K562 (cell line): Measurements from ENCODE around the gene DPPA2. TPM values are rescaled to one million over a fixed set of nuclear protein-coding genes. Genes with fewer than 3 reads are reported as not detected.

Experiments
- ATAC-seq: fragments of 200-7000 bp; cut with Tn5 transposase; 3 replicates; pipeline ENCODE4 v1.9.1; 2020; ENCODE audit warnings: moderate library complexity
- BruUV-seq: library from RNA; stranded (reverse); fragments of 400-500 nt; replicated peaks from 2 replicates; lab custom pipeline; 2021; lab: Mats Ljungman, UMichigan
- CTCF ChIA-PET: fragments of 300-600 bp; formaldehyde crosslinking; extraction: SDS; loops from one replicate; lab custom pipeline; 2021; ENCODE audit warnings: low intra/inter-chr PET ratio; lab: Yijun Ruan, JAX
- POLR2A ChIA-PET: fragments of 300-600, 350-650 bp; sonication (Branson Sonifier 250); formaldehyde crosslinking; extraction: SDS; loops from one replicate; lab custom pipeline; 2021; ENCODE audit warnings: antibody characterized with exemption, inconsistent platforms; lab: Yijun Ruan, JAX
- DNase-seq, 4 experiments: peaks; one replicate each; pipeline versions ENCODE4 v3.0.0 to v3.0.0-alpha.2; 2011 to 2018; ENCODE audit warnings: low spot score in 3 of 4, mixed read lengths in 3 of 4; ENCODE audit errors: extremely low read depth in 1 of 4
- FAIRE-seq: peaks from 2 replicates; lab custom pipeline; 2011; peaks lifted over from hg19 to GRCh38; lab: Jason Lieb, UNC
- H2AFZ ChIP-seq: 2 replicates; pipeline ENCODE4 v1.6.0; 2011; ENCODE audit warnings: low read depth, low read length, control low read depth, inconsistent platforms
- H3K27ac ChIP-seq: fragments of 200-600 bp; 3 replicates; pipeline ENCODE4 v1.8.0; 2011; ENCODE audit warnings: low read depth, mild to moderate bottlenecking, control low read depth, inconsistent platforms, low read length, moderate library complexity, mixed read lengths; ENCODE audit errors: extremely low read depth
- H3K27me3 ChIP-seq, 2 experiments: fragments of 300-600 bp in 1 of 2; 2 replicates in 1 of 2; 3 replicates in 1 of 2; pipeline versions ENCODE4 v1.6.0 to v1.8.0; 2011; ENCODE audit warnings: inconsistent platforms in 2 of 2, low read length in 2 of 2, mild to moderate bottlenecking in 1 of 2, mixed read lengths in 1 of 2, moderate library complexity in 1 of 2; ENCODE audit not compliant: control insufficient read depth in 2 of 2, insufficient read depth in 2 of 2
- H3K36me3 ChIP-seq: fragments of 300-600 bp; 3 replicates; pipeline ENCODE4 v1.8.0; 2011; ENCODE audit warnings: mild to moderate bottlenecking, low read length, inconsistent platforms; ENCODE audit not compliant: control insufficient read depth, insufficient read depth
- H3K4me1 ChIP-seq, 2 experiments: fragments of 200-600 bp in 1 of 2; replicated peaks in 1 of 2; 2 replicates in 1 of 2; 3 replicates in 1 of 2; pipeline versions ENCODE4 v1.5.1 to v1.8.0; 2011; ENCODE audit warnings: inconsistent platforms in 2 of 2, low read length in 2 of 2, mild to moderate bottlenecking in 1 of 2, mixed read lengths in 1 of 2, moderate library complexity in 1 of 2; ENCODE audit not compliant: control insufficient read depth in 2 of 2, insufficient read depth in 2 of 2
- H3K4me2 ChIP-seq: 2 replicates; pipeline ENCODE4 v1.6.1; 2011; ENCODE audit warnings: low read length, control low read depth, inconsistent platforms, mixed read lengths; ENCODE audit not compliant: insufficient read depth
- H3K4me3 ChIP-seq: fragments of 200-600 bp; sonication (generic), shearing (Covaris generic); 2 replicates; pipeline ENCODE4 v1.5.1; 2016; ENCODE audit warnings: control low read depth, inconsistent platforms
- H3K79me2 ChIP-seq: fragments of 200-600 bp; 3 replicates; pipeline ENCODE4 v1.8.0; 2011; ENCODE audit warnings: low read length, inconsistent platforms; ENCODE audit not compliant: control insufficient read depth, insufficient read depth
- H3K9ac ChIP-seq, 2 experiments: 2 replicates each; pipeline versions ENCODE4 v1.6.0 to v1.6.1; 2011; ENCODE audit warnings: low read depth in 2 of 2, low read length in 2 of 2, control low read depth in 1 of 2, inconsistent platforms in 1 of 2, mild to moderate bottlenecking in 1 of 2, mixed read lengths in 1 of 2; ENCODE audit not compliant: insufficient read depth in 1 of 2
- H3K9me1 ChIP-seq: one replicate; pipeline ENCODE4 v1.6.0; 2011; ENCODE audit warnings: inconsistent platforms, mild to moderate bottlenecking, low read length, moderate library complexity; ENCODE audit not compliant: control insufficient read depth, insufficient read depth
- H3K9me3 ChIP-seq: replicated peaks from 2 replicates; pipeline ENCODE4 v1.5.1; 2011; ENCODE audit warnings: low read depth, low read length, inconsistent platforms; ENCODE audit not compliant: control insufficient read depth, insufficient read depth
- H4K20me1 ChIP-seq: replicated peaks from 2 replicates; pipeline ENCODE4 v1.6.1; 2011; ENCODE audit warnings: low read length, inconsistent platforms, mixed read lengths; ENCODE audit not compliant: control insufficient read depth, insufficient read depth
- MAFF ChIP-seq: IDR thresholded peaks from 2 replicates; pipeline ENCODE4 v1.6.1; 2012; ENCODE audit warnings: low read length, improper control_type of control experiment
- NFIX ChIP-seq: fragments of 250-450 bp; sonication (Bioruptor Pico); IDR thresholded peaks from 2 replicates; pipeline ENCODE4 v1.4.0; 2020; ENCODE audit warnings: low read depth, mild to moderate bottlenecking, moderate library complexity
- PCBP2 ChIP-seq: fragments of 200-400 bp; formaldehyde crosslinking; IDR thresholded peaks from 2 replicates; pipeline ENCODE4 v1.6.1; 2018; ENCODE audit warnings: low read length, low read depth, mild to moderate bottlenecking, moderate library complexity; ENCODE audit not compliant: poor library complexity, severe bottlenecking
- SIX5 ChIP-seq, 2 experiments: IDR thresholded peaks; 2 replicates each; pipeline ENCODE4 v1.6.1; 2011; ENCODE audit warnings: low read length in 2 of 2, borderline replicate concordance in 1 of 2, low read depth in 1 of 2, mild to moderate bottlenecking in 1 of 2, moderate library complexity in 1 of 2; ENCODE audit not compliant: insufficient read depth in 1 of 2
- THRB ChIP-seq: fragments of 450-650 bp; formaldehyde crosslinking; conservative IDR thresholded peaks from 2 replicates; pipeline ENCODE4 v1.4.0; 2022; ENCODE audit warnings: mild to moderate bottlenecking, missing genetic modification characterization
- ZNF134 ChIP-seq: fragments of 250-450 bp; sonication (Bioruptor Pico); conservative IDR thresholded peaks from 2 replicates; pipeline ENCODE4 v1.4.0; 2020
- WGBS: fragments of 100-300 bp; shearing (Covaris generic); methylation state at CpG from one replicate; pipeline ENCODE4 v1.1.6; 2016; ENCODE audit warnings: low coverage, mixed read lengths; ENCODE audit not compliant: insufficient coverage; ENCODE audit errors: missing lambda C conversion rate; 5-methylcytosine and 5-hydroxymethylcytosine counted together
- in situ Hi-C: fragments of 300-500 bp; cut with MboI; formaldehyde crosslinking; loops from 4 replicates; pipeline ENCODE4 v1.15.0; 2018; ENCODE audit warnings: inconsistent platforms, mixed read lengths
- intact Hi-C: fragments of 100-400 bp; cut with micrococcal nuclease; formaldehyde crosslinking; loops from 2 replicates; pipeline ENCODE4 v1.14.2; 2022
- polyA plus RNA-seq, 8 experiments: library from polyadenylated mRNA; depleted of rRNA in 4 of 8; stranded (reverse) in 5 of 8; unstranded in 3 of 8; fragments of >200 nt; fragmentation: Nextera tagmentation in 2 of 8; fragmentation: Illumina TruSeq in 1 of 8; extraction: Ambion mirVana in 2 of 8; extraction: Trizol in 1 of 8; gene quantifications; 2 replicates each; pipeline versions ENCODE4 v1.2.1 to v1.2.3, GENCODE V29; 2011 to 2014; ENCODE audit warnings: inconsistent platforms in 1 of 8, missing spikeins in 1 of 8
- total RNA-seq, 7 experiments: library from RNA; depleted of rRNA in 6 of 7; stranded (reverse); fragments of >200 nt in 6 of 7; fragmentation: Illumina TruSeq in 2 of 7; extraction: Trizol in 2 of 7; gene quantifications; 2 replicates each; pipeline versions ENCODE4 v1.2.1 to v1.2.3, GENCODE V29; 2011 to 2021; ENCODE audit warnings: low replicate concordance in 1 of 7
- TF ChIP-seq, protein P1 (sequence below): fragments of 250-450 bp; sonication (Bioruptor Pico); IDR thresholded peaks from 2 replicates; pipeline ENCODE4 v1.4.0; 2020
- TF ChIP-seq, protein P2 (sequence below): sonication (generic); formaldehyde crosslinking; IDR thresholded peaks from 2 replicates; pipeline ENCODE4 v1.8.1; 2022; ENCODE audit warnings: missing genetic modification reagents
- TF ChIP-seq, protein P3 (sequence below): sonication (generic); formaldehyde crosslinking; IDR thresholded peaks from 2 replicates; pipeline ENCODE4 v1.8.0; 2022; ENCODE audit warnings: mild to moderate bottlenecking, low read depth, missing genetic modification reagents
- TF ChIP-seq, protein P4 (sequence below), 2 experiments: fragments of 450-650 bp in 1 of 2; sonication (generic) in 1 of 2; formaldehyde crosslinking; conservative IDR thresholded peaks; 2 replicates each; pipeline versions ENCODE4 v1.4.0 to v1.8.1; 2020 to 2022; ENCODE audit warnings: mild to moderate bottlenecking in 1 of 2, missing genetic modification reagents in 1 of 2

Gene DPPA2
- total and polyA plus RNA-seq, 9 of the 15 experiments (the other 6 are each of a cell fraction or from before 2014, with no cell fraction given), result 0.04 TPM; not detected in 8

DNA sequence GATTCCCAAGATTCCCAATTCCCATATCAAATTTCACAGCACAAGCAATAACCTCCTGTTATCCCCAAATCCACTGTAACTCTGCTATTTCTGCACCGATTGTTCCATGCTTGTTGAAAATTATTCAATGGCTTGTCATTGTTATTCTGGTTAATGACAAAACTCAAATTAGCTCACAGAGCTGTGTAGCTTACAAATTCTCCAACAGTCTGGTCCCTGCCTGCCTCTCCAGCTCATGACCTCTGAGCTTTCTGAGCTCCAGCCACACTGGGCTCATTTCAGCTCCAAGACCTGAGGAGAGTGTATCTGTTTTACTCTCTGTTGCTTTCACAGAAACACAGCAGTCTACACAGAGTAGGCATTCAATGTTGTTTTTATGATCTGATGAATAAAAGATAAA, 3.3 kb downstream of the DPPA2 start:
- TF ChIP-seq, protein P1, sequence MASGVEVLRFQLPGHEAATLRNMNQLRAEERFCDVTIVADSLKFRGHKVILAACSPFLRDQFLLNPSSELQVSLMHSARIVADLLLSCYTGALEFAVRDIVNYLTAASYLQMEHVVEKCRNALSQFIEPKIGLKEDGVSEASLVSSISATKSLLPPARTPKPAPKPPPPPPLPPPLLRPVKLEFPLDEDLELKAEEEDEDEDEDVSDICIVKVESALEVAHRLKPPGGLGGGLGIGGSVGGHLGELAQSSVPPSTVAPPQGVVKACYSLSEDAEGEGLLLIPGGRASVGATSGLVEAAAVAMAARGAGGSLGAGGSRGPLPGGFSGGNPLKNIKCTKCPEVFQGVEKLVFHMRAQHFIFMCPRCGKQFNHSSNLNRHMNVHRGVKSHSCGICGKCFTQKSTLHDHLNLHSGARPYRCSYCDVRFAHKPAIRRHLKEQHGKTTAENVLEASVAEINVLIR (CRISPR knock-in tag), result no peak
- TF ChIP-seq SIX5 (IDR thresholded peaks at IDR 0.05; ENCODE audit: borderline replicate concordance in 1 of 2, insufficient read depth in 1 of 2, low read depth in 1 of 2, low read length in 2 of 2), result no peak
- TF ChIP-seq MAFF, result no peak
- TF ChIP-seq, protein P2, sequence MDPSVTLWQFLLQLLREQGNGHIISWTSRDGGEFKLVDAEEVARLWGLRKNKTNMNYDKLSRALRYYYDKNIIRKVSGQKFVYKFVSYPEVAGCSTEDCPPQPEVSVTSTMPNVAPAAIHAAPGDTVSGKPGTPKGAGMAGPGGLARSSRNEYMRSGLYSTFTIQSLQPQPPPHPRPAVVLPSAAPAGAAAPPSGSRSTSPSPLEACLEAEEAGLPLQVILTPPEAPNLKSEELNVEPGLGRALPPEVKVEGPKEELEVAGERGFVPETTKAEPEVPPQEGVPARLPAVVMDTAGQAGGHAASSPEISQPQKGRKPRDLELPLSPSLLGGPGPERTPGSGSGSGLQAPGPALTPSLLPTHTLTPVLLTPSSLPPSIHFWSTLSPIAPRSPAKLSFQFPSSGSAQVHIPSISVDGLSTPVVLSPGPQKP (CRISPR knock-in tag), result no peak
- no peak for TF ChIP-seq THRB (CRISPR knock-in tag)
- no peak for TF ChIP-seq NFIX (CRISPR knock-in tag)
- TF ChIP-seq, protein P3, sequence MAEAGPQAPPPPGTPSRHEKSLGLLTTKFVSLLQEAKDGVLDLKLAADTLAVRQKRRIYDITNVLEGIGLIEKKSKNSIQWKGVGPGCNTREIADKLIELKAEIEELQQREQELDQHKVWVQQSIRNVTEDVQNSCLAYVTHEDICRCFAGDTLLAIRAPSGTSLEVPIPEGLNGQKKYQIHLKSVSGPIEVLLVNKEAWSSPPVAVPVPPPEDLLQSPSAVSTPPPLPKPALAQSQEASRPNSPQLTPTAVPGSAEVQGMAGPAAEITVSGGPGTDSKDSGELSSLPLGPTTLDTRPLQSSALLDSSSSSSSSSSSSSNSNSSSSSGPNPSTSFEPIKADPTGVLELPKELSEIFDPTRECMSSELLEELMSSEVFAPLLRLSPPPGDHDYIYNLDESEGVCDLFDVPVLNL, result no peak
- TF ChIP-seq ZNF134 (CRISPR knock-in tag), result no peak
- no peak for TF ChIP-seq PCBP2
- TF ChIP-seq, protein P4, sequence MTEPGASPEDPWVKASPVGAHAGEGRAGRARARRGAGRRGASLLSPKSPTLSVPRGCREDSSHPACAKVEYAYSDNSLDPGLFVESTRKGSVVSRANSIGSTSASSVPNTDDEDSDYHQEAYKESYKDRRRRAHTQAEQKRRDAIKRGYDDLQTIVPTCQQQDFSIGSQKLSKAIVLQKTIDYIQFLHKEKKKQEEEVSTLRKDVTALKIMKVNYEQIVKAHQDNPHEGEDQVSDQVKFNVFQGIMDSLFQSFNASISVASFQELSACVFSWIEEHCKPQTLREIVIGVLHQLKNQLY (CRISPR knock-in tag; conservative IDR thresholded peaks at IDR 0.05), result no peak
- FAIRE-seq, result no peak
- Histone ChIP-seq H4K20me1 (no peaks in the 10 kb centered on the region), H2AFZ (no peak overlapping the region), H3K4me2 (no peak overlapping the region), H3K27ac (no peak overlapping the region), H3K9ac (no peak overlapping the region), H3K9me3 (no peaks in the 10 kb centered on the region), H3K9me1 (no peaks in the 10 kb centered on the region), H3K4me3 (no peak overlapping the region), H3K79me2 (no peaks in the 10 kb centered on the region), H3K4me1 (no peaks in the 10 kb centered on the region), H3K27me3 (no peaks in the 10 kb centered on the region), H3K36me3 (no peaks in the 10 kb centered on the region)
- in situ Hi-C loops, result no loop called here
- no peak for DNase-seq
- BruUV-seq, result no TSS peak
- ATAC-seq, result no peak
- POLR2A ChIA-PET, result no interaction called here
- intact Hi-C loops, result no loop called here
- WGBS, result 0% methylated on average over 1 of the region's 1 CpG
- CTCF ChIA-PET, result no interaction called here
